Left ventricle myocardium inferior (tissue), 1 donor: ENCODE results near the gene PARVB. TPM values are rescaled to one million over a fixed set of nuclear protein-coding genes. Genes with fewer than 3 reads are reported as not detected.

ENCODE experiments used
- DNase-seq: peaks from one replicate; pipeline ENCODE4 v3.0.0-alpha.2; 2020
- H3K27ac ChIP-seq: fragments of 200-600 bp; replicated peaks from 2 replicates; pipeline ENCODE4 v1.8.0; 2021
- H3K27me3 ChIP-seq: fragments of 200-600 bp; 2 replicates; pipeline ENCODE4 v1.8.0; 2021; ENCODE audit warnings: low read depth
- H3K36me3 ChIP-seq: fragments of 200-600 bp; 2 replicates; pipeline ENCODE4 v1.8.0; 2021
- H3K4me1 ChIP-seq: fragments of 200-600 bp; 2 replicates; pipeline ENCODE4 v1.8.0; 2021
- H3K4me3 ChIP-seq: fragments of 200-600 bp; 2 replicates; pipeline ENCODE4 v1.8.0; 2021; ENCODE audit warnings: mild to moderate bottlenecking, moderate library complexity
- H3K9me3 ChIP-seq: fragments of 200-600 bp; replicated peaks from 2 replicates; pipeline ENCODE4 v1.8.0; 2021
- intact Hi-C: fragments of 100-400 bp; cut with micrococcal nuclease; formaldehyde crosslinking; loops from one replicate; pipeline ENCODE4 v1.11.0; 2022
- total RNA-seq: library from RNA; stranded (reverse); fragmentation: NEBNext Ultra II Directional; extraction: Animal tissue kit (Norgen Biotek cat#: 25700); gene quantifications from one replicate; pipeline ENCODE4 v1.2.1, GENCODE V29; 2021
- TF ChIP-seq, protein P1 (sequence below): fragments of 200-600 bp; IDR thresholded peaks from 2 replicates; pipeline ENCODE4 v1.8.0; 2021; ENCODE audit warnings: antibody characterized with exemption, mild to moderate bottlenecking, borderline replicate concordance
- donor health status: DM: no; HTN: yes; CAD: no; lungs with severe emphysema.

Gene PARVB
- total RNA-seq, 1 donor from 2014 or later: 155 TPM

DNA sequence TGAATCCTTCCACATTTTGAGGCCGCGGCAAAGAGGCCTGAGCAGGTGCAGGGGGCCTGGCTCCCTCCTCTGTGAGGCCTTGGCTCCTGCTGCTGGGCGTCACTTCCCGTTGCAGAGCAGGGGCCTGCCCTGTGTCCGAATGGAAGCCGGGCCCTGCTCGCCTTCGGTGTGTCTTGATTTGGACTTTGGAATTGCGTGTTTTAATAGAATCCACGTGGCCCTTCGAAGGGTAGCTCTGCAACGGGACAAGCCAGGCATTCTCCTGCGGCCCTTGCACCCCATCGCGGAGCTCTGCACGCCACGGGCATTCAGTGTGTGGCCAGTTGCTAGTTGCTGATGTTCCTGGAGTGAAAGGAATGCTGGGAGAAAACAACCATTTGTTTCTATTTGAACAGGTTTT is 43.1 kb upstream of the PARVB start:
- Histone ChIP-seq H3K9me3 (no peaks in the 10 kb centered on the region), H3K27ac (no peak overlapping the region), H3K36me3 (peaks cover 99% of the 10 kb centered on the region), H3K27me3 (no peaks in the 10 kb centered on the region), H3K4me3 (no peak overlapping the region), H3K4me1 (no peaks in the 10 kb centered on the region)
- no peak for DNase-seq
- TF ChIP-seq, protein P1, sequence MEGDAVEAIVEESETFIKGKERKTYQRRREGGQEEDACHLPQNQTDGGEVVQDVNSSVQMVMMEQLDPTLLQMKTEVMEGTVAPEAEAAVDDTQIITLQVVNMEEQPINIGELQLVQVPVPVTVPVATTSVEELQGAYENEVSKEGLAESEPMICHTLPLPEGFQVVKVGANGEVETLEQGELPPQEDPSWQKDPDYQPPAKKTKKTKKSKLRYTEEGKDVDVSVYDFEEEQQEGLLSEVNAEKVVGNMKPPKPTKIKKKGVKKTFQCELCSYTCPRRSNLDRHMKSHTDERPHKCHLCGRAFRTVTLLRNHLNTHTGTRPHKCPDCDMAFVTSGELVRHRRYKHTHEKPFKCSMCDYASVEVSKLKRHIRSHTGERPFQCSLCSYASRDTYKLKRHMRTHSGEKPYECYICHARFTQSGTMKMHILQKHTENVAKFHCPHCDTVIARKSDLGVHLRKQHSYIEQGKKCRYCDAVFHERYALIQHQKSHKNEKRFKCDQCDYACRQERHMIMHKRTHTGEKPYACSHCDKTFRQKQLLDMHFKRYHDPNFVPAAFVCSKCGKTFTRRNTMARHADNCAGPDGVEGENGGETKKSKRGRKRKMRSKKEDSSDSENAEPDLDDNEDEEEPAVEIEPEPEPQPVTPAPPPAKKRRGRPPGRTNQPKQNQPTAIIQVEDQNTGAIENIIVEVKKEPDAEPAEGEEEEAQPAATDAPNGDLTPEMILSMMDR: no peak
- intact Hi-C loops: no loop called here

DNA sequence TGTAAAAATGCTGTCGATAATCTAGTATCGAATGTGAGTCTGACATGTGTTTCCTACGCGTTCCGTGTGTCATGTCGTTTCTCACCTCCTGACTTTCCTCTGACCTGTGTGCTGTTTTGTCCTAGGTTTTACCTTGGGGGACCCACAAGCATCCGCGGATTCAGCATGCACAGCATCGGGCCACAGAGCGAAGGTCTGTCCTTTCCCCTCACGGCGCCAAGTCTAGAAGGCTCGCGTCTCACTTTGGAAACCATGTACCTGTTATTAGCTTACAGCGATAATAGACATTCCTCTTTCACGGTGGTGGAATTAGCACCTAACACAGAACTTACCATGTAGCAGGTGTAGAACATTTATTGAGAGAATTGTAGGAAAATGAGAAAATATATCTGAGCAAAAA is 40.3 kb upstream of the PARVB start:
- intact Hi-C loops: no loop called here
- no peak overlapping the region for H3K4me3 ChIP-seq
- no peaks in the 10 kb centered on the region for H3K27me3 ChIP-seq
- no peak overlapping the region for H3K27ac ChIP-seq
- peaks cover 99% of the 10 kb centered on the region for H3K36me3 ChIP-seq
- H3K4me1 ChIP-seq: no peaks in the 10 kb centered on the region
- TF ChIP-seq, protein P1: no peak
- H3K9me3 ChIP-seq: no peaks in the 10 kb centered on the region
- no peak for DNase-seq

DNA sequence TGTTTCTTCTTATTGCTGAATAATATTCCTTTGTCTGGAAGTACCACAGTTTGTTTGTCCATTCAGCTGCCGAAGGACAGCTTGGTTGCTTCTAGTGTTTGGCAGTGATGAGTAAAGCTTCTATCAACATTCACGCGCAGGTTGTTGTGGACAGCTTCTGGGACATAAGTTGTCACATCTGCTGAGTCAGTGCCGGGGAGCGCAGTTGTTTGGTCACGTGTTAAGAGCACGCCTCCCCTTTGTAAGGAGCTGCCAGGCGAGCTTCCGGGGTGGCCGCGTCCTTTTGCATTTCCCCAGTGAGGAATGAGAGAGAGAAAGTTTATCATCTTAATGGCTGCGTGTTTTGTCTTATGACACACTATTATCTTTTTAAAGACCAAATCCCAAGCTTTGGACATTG is 38.6 kb upstream of the PARVB start:
- Histone ChIP-seq H3K4me3 (no peak overlapping the region), H3K27ac (no peak overlapping the region), H3K27me3 (no peaks in the 10 kb centered on the region), H3K9me3 (no peaks in the 10 kb centered on the region), H3K36me3 (peaks cover 99% of the 10 kb centered on the region), H3K4me1 (no peaks in the 10 kb centered on the region)
- TF ChIP-seq, protein P1: no peak
- intact Hi-C loops: no loop called here
- DNase-seq: no peak

DNA sequence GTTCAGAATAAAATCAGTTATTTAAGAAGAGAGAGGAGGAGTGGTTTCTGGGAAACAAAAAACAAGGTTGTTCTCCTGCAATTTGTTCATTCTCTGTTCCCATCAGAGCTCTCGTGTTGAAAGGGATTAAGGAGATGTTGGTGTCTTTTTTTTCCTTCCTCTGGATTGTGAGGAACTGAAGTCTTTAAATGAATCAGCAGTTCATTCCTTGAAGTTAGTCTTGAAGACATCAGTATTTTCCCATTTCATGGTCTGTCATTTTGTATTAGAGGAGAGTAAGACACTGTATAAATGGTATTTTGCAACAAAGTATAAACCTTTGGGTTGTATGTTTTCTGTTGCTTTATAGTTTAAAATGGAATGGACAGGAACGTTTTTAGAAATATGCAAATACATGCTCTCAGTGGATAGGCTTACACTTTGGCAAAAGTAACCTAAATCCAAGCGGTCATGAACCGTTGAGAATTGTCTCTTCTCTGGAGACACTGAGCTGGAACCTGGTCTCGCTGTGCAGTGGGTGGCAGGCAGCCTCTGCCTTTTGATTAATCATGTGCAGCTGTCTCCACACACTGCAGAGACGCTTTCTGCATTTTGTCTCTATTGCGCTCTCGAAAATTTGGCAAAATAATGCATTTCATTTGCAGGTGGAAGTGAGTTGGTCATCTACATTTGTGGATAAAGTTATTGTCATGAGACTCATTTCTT is 35.8 kb upstream of the PARVB start:
- Histone ChIP-seq H3K36me3 (peaks cover 97% of the 10 kb centered on the region), H3K27me3 (no peaks in the 10 kb centered on the region), H3K4me3 (no peak overlapping the region), H3K27ac (no peak overlapping the region), H3K9me3 (no peaks in the 10 kb centered on the region), H3K4me1 (peaks cover 5% of the 10 kb centered on the region)
- DNase-seq: no peak
- TF ChIP-seq, protein P1: no peak
- intact Hi-C loops: no loop called here

DNA sequence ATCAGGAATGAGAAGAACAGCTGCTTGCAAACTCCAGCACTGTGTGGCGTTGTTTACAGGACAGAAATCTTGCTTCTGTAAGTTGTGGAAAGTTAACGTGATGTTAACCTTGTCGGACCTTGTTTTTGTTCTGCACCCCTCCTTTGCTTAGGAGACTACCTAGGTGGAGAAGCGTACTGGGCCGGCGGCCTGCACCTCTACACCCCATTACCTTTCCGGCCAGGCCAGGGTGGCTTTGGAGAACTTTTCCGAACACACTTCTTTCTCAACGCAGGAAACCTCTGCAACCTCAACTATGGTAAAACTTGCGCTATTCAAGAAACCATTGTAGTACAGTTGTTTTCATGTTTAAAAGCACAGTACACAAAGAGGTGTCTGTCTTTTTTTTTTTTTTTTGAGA is 35.1 kb upstream of the PARVB start:
- intact Hi-C loops: no loop called here
- Histone ChIP-seq H3K4me3 (no peak overlapping the region), H3K27me3 (no peaks in the 10 kb centered on the region), H3K27ac (no peak overlapping the region), H3K9me3 (no peaks in the 10 kb centered on the region), H3K36me3 (peaks cover 95% of the 10 kb centered on the region), H3K4me1 (peaks cover 12% of the 10 kb centered on the region)
- TF ChIP-seq, protein P1: no peak
- DNase-seq: no peak
